ENCODE results near the gene COX7A2L. TPM values are rescaled to one million over a fixed set of nuclear protein-coding genes. Genes with fewer than 3 reads are reported as not detected.

COX7A2L gene
- total RNA-seq, 1 donor from 2014 or later = 103 TPM

GRCh38 chr2:42368817-42369531, 8.0 kb upstream of the COX7A2L start:
- Mint-ChIP-seq H3K4me1 (ENCODE audit: unreplicated experiment) (peaks cover 4% of the 10 kb centered on the region), H3K36me3 (ENCODE audit: unreplicated experiment) (no peaks in the 10 kb centered on the region), H3K9me3 (ENCODE audit: unreplicated experiment) (no peaks in the 10 kb centered on the region), H3K4me3 (ENCODE audit: unreplicated experiment) (no peak overlapping the region), H3K27me3 (ENCODE audit: unreplicated experiment) (peaks cover 42% of the 10 kb centered on the region), H3K27ac (ENCODE audit: unreplicated experiment) (no peak overlapping the region)
- TF ChIP-seq CTCF (IDR thresholded peaks at IDR 0.05) = no peak
- DNase-seq (ENCODE audit: extremely low spot score, unreplicated experiment) = no peak

- peaks cover 4% of the 10 kb centered on the region for H3K4me1 Mint-ChIP-seq (ENCODE audit: unreplicated experiment)
- H3K27ac Mint-ChIP-seq (ENCODE audit: unreplicated experiment) = no peak overlapping the region
- no peak for TF ChIP-seq CTCF (IDR thresholded peaks at IDR 0.05)
- H3K36me3 Mint-ChIP-seq (ENCODE audit: unreplicated experiment) = no peaks in the 10 kb centered on the region
- no peak overlapping the region for H3K4me3 Mint-ChIP-seq (ENCODE audit: unreplicated experiment)
- DNase-seq (ENCODE audit: extremely low spot score, unreplicated experiment) = no peak
- no peaks in the 10 kb centered on the region for H3K9me3 Mint-ChIP-seq (ENCODE audit: unreplicated experiment)
- peaks cover 52% of the 10 kb centered on the region for H3K27me3 Mint-ChIP-seq (ENCODE audit: unreplicated experiment)
These were observed 6.8 kb upstream of the COX7A2L start for GRCh38 chr2:42367835-42368234.

- H3K4me3 Mint-ChIP-seq (ENCODE audit: unreplicated experiment) = no peak overlapping the region
- no peaks in the 10 kb centered on the region for H3K36me3 Mint-ChIP-seq (ENCODE audit: unreplicated experiment)
- H3K27ac Mint-ChIP-seq (ENCODE audit: unreplicated experiment) = no peak overlapping the region
- H3K27me3 Mint-ChIP-seq (ENCODE audit: unreplicated experiment) = peaks cover 52% of the 10 kb centered on the region
- DNase-seq (ENCODE audit: extremely low spot score, unreplicated experiment) = no peak
- TF ChIP-seq CTCF (IDR thresholded peaks at IDR 0.05) = no peak
- H3K4me1 Mint-ChIP-seq (ENCODE audit: unreplicated experiment) = peaks cover 11% of the 10 kb centered on the region
- no peaks in the 10 kb centered on the region for H3K9me3 Mint-ChIP-seq (ENCODE audit: unreplicated experiment)
These were observed 5.4 kb upstream of the COX7A2L start for GRCh38 chr2:42366411-42366810.

GRCh38 chr2:42364658-42365057, 3.6 kb upstream of the COX7A2L start:
- no peaks in the 10 kb centered on the region for H3K36me3 Mint-ChIP-seq (ENCODE audit: unreplicated experiment)
- no peaks in the 10 kb centered on the region for H3K9me3 Mint-ChIP-seq (ENCODE audit: unreplicated experiment)
- no peak overlapping the region for H3K4me3 Mint-ChIP-seq (ENCODE audit: unreplicated experiment)
- H3K27ac Mint-ChIP-seq (ENCODE audit: unreplicated experiment) = no peak overlapping the region
- H3K27me3 Mint-ChIP-seq (ENCODE audit: unreplicated experiment) = peaks cover 52% of the 10 kb centered on the region
- no peak for DNase-seq (ENCODE audit: extremely low spot score, unreplicated experiment)
- H3K4me1 Mint-ChIP-seq (ENCODE audit: unreplicated experiment) = peaks cover 18% of the 10 kb centered on the region
- no peak for TF ChIP-seq CTCF (IDR thresholded peaks at IDR 0.05)

- H3K27ac Mint-ChIP-seq (ENCODE audit: unreplicated experiment) = no peak overlapping the region
- TF ChIP-seq CTCF (IDR thresholded peaks at IDR 0.05) = no peak
- peaks cover 49% of the 10 kb centered on the region for H3K27me3 Mint-ChIP-seq (ENCODE audit: unreplicated experiment)
- H3K36me3 Mint-ChIP-seq (ENCODE audit: unreplicated experiment) = no peaks in the 10 kb centered on the region
- no peak overlapping the region for H3K4me3 Mint-ChIP-seq (ENCODE audit: unreplicated experiment)
- no peaks in the 10 kb centered on the region for H3K9me3 Mint-ChIP-seq (ENCODE audit: unreplicated experiment)
- H3K4me1 Mint-ChIP-seq (ENCODE audit: unreplicated experiment) = peaks cover 30% of the 10 kb centered on the region
- no peak for DNase-seq (ENCODE audit: extremely low spot score, unreplicated experiment)
These were observed 2.4 kb upstream of the COX7A2L start for GRCh38 chr2:42363413-42363812.
